Ishikawa (cell line): ENCODE measurements around the gene CHMP4A.

Experiments used
- CEBPB ChIP-seq: IDR thresholded peaks from 2 replicates; pipeline ENCODE4 v1.6.1; 2012
- CREB1 ChIP-seq: IDR thresholded peaks from 2 replicates; pipeline ENCODE4 v1.6.1; 2012; ENCODE audit warnings: low read depth
- EP300 ChIP-seq: IDR thresholded peaks from 2 replicates; pipeline ENCODE4 v1.6.1; 2012; ENCODE audit warnings: borderline replicate concordance
- NFIC ChIP-seq: IDR thresholded peaks from 2 replicates; pipeline ENCODE4 v1.6.1; 2012
- RAD21 ChIP-seq: IDR thresholded peaks from 2 replicates; pipeline ENCODE4 v1.6.1; 2012; ENCODE audit warnings: low read depth
- TAF1 ChIP-seq: IDR thresholded peaks from 2 replicates; pipeline ENCODE4 v1.6.1; 2012; ENCODE audit warnings: low read depth, mild to moderate bottlenecking
- TCF12 ChIP-seq: IDR thresholded peaks from 2 replicates; pipeline ENCODE4 v1.6.1; 2012; ENCODE audit warnings: low read depth
- ZBTB7A ChIP-seq: IDR thresholded peaks from 2 replicates; pipeline ENCODE4 v1.6.1; 2012; ENCODE audit warnings: low read depth
- TF ChIP-seq, protein P1 (sequence below): IDR thresholded peaks from 2 replicates; pipeline ENCODE4 v1.6.1; 2012; ENCODE audit warnings: low read depth, mild to moderate bottlenecking
- TF ChIP-seq, protein P2 (sequence below): IDR thresholded peaks from 2 replicates; pipeline ENCODE4 v1.6.1; 2012
- TF ChIP-seq, protein P3 (sequence below): IDR thresholded peaks from 2 replicates; pipeline ENCODE4 v1.6.1; 2012

DNA sequence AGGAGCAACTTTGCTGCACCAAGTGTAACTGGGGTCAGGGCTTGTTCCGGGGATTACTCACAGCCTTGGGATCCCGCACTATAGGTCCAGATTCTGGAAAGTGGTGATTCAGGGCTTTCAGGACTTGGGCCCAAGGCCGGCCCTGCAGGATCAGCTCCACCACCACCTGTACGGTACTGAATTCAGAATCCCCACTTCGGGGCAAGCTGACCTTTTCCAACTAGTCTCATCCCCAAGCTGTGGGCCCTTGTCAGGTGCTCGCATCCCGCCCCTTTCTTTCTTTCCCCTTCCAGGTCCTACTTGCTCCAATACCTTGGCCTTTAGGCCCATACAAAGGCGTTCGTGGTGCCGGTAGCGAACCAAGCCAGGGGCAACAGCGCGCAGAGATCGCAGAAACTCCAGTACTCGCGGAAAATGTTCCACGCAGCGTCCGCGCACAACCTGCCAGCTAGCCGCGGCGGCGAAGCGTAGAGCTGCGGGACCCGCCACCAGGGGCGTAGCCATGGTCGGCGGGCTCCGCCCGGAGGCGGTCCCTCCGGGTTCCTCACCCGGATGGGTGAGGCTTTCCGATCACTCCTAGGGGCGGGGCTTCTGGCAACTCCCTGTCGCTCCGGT lies 28.6 kb upstream of the CHMP4A start:
- TF ChIP-seq, protein P1, sequence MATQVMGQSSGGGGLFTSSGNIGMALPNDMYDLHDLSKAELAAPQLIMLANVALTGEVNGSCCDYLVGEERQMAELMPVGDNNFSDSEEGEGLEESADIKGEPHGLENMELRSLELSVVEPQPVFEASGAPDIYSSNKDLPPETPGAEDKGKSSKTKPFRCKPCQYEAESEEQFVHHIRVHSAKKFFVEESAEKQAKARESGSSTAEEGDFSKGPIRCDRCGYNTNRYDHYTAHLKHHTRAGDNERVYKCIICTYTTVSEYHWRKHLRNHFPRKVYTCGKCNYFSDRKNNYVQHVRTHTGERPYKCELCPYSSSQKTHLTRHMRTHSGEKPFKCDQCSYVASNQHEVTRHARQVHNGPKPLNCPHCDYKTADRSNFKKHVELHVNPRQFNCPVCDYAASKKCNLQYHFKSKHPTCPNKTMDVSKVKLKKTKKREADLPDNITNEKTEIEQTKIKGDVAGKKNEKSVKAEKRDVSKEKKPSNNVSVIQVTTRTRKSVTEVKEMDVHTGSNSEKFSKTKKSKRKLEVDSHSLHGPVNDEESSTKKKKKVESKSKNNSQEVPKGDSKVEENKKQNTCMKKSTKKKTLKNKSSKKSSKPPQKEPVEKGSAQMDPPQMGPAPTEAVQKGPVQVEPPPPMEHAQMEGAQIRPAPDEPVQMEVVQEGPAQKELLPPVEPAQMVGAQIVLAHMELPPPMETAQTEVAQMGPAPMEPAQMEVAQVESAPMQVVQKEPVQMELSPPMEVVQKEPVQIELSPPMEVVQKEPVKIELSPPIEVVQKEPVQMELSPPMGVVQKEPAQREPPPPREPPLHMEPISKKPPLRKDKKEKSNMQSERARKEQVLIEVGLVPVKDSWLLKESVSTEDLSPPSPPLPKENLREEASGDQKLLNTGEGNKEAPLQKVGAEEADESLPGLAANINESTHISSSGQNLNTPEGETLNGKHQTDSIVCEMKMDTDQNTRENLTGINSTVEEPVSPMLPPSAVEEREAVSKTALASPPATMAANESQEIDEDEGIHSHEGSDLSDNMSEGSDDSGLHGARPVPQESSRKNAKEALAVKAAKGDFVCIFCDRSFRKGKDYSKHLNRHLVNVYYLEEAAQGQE: no peak
- TF ChIP-seq, protein P2, sequence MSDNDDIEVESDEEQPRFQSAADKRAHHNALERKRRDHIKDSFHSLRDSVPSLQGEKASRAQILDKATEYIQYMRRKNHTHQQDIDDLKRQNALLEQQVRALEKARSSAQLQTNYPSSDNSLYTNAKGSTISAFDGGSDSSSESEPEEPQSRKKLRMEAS: no peak
- TF ChIP-seq TCF12 (no peak; the same call in 1 of the 2 replicates), CEBPB (no peak), RAD21 (no peak), NFIC (no peak), CREB1 (no peak), EP300 (no peak), TAF1 (no peak), ZBTB7A (no peak)
- TF ChIP-seq, protein P3, sequence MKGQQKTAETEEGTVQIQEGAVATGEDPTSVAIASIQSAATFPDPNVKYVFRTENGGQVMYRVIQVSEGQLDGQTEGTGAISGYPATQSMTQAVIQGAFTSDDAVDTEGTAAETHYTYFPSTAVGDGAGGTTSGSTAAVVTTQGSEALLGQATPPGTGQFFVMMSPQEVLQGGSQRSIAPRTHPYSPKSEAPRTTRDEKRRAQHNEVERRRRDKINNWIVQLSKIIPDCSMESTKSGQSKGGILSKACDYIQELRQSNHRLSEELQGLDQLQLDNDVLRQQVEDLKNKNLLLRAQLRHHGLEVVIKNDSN: no peak
